Adrenal gland (tissue), 5 donors: ENCODE results near the gene SPRR4.

Source experiments
- CTCF ChIP-seq, 6 experiments: fragments of 450-650 bp in 4 of 6; fragments of 200-600 bp in 2 of 6; sonication (generic) in 1 of 6; IDR thresholded peaks; 1 replicate in 5 of 6; 2 replicates in 1 of 6; pipeline versions ENCODE4 v1.5.1 to v1.8.0; 2016 to 2021; ENCODE audit warnings: antibody characterized with exemption in 6 of 6, mild to moderate bottlenecking in 2 of 6, moderate library complexity in 1 of 6
- POLR2A ChIP-seq, 2 donors: fragments of 450-650 bp; IDR thresholded peaks; one replicate each; pipeline ENCODE4 v1.6.1; 2017; ENCODE audit warnings: antibody characterized with exemption in 2 of 2, mild to moderate bottlenecking in 2 of 2, moderate library complexity in 1 of 2
- donor health status: DM: no; HTN: no; CAD: no.

DNA sequence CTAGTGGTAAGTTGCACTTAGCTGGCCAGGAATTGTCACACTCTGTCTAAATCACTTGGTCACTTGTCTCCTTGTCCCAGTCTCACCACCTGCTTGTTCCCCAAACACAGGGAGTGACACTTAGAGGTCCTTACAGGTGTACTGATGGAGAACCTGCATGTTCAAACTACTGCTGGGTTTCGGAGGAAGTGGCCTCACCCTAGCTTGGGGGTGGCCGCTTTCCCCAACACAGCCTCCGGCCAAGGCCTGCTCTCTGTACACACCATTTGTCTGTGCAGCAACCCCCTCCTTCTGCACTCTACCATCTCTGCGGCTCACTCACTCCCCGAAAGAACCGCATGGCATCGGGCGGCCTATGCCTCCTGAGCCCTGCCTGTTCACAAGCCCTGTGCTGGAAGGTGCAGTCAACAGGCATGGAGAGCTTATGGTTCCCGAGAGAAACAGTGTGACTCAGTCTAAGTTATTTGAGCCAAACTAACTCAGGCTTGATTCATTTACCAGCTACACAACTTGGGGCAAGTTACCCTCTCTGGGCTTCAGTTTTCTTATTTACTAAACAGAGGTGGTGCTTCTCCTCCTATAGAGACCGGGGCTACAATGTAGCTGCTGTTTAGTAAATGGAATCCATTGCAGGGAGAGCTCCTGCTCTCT lies 10.5 kb upstream of the SPRR4 start:
- no peak for TF ChIP-seq CTCF (IDR thresholded peaks at IDR 0.05)
- TF ChIP-seq POLR2A (IDR thresholded peaks at IDR 0.05): no peak
